Keratinocyte (primary cell): ENCODE results near the gene SFT2D3.

ENCODE experiments used
- CTCF ChIP-seq, 3 experiments: IDR thresholded peaks in 1 of 3; conservative IDR thresholded peaks in 1 of 3; optimal IDR thresholded peaks in 1 of 3; 2 replicates in 2 of 3; 3 replicates in 1 of 3; pipeline versions ENCODE3 to v1.5.1; 2011; ENCODE audit warnings: low read length in 3 of 3, mild to moderate bottlenecking in 3 of 3, moderate library complexity in 2 of 3, control low read depth in 1 of 3, inconsistent platforms in 1 of 3; ENCODE audit not compliant: insufficient read depth in 2 of 3; ENCODE audit errors: extremely low read depth in 1 of 3
- EZH2 ChIP-seq: IDR thresholded peaks from one replicate; pipeline ENCODE4 v1.6.1; 2012; ENCODE audit warnings: inconsistent platforms, mild to moderate bottlenecking, low read length, moderate library complexity

GRCh38 chr2:127754186-127754585 lies 52.9 kb downstream of the SFT2D3 start:
- TF ChIP-seq EZH2 (no peak), CTCF (optimal IDR thresholded peaks at IDR 0.05 in 1 of 3, IDR thresholded peaks at IDR 0.05 in 1 of 3, conservative IDR thresholded peaks at IDR 0.05 in 1 of 3; ENCODE audit: extremely low read depth in 1 of 3, insufficient read depth in 2 of 3, low read length in 3 of 3) (no peak)
